Sigmoid colon (tissue), 7 donors: ENCODE measurements around the gene PPP4R4. TPM values are rescaled to one million over a fixed set of nuclear protein-coding genes. Genes with fewer than 3 reads are reported as not detected.
A peak's percentile ranks its signal among the peaks of the same experiment; 100 is the strongest.

Experiments
- DNase-seq: peaks from one replicate; pipeline ENCODE4 v3.0.0-alpha.2; 2019
- H3K27ac ChIP-seq, 4 donors: fragments of 200-600 bp; sonication (generic); one replicate each; pipeline ENCODE4 v1.5.1; 2016 to 2019; ENCODE audit warnings: mild to moderate bottlenecking in 1 of 4
- H3K27me3 ChIP-seq, 3 donors: fragments of 200-600 bp; sonication (generic); one replicate each; pipeline ENCODE4 v1.5.1; 2019; ENCODE audit warnings: mild to moderate bottlenecking in 1 of 3
- H3K36me3 ChIP-seq, 4 donors: fragments of 200-600 bp; sonication (generic); one replicate each; pipeline ENCODE4 v1.5.1; 2016 to 2019
- H3K4me1 ChIP-seq, 4 donors: fragments of 200-600 bp; sonication (generic); one replicate each; pipeline ENCODE4 v1.5.1; 2017 to 2019
- H3K4me3 ChIP-seq, 4 donors: fragments of 200-600 bp; sonication (generic); one replicate each; pipeline ENCODE4 v1.5.1; 2017 to 2019; ENCODE audit warnings: mild to moderate bottlenecking in 2 of 4, moderate library complexity in 1 of 4
- H3K9me3 ChIP-seq, 4 donors: fragments of 200-600 bp in 3 of 4; sonication (generic) in 3 of 4; one replicate each; pipeline versions ENCODE4 v1.5.1 to v1.6.1; 2013 to 2019
- CTCF ChIP-seq, 4 experiments: fragments of 450-650 bp in 3 of 4; fragments of 200-600 bp in 1 of 4; IDR thresholded peaks; one replicate each; pipeline ENCODE4 v1.5.1; 2016 to 2019; ENCODE audit warnings: antibody characterized with exemption in 4 of 4, mild to moderate bottlenecking in 3 of 4, moderate library complexity in 2 of 4
- EP300 ChIP-seq, 4 donors: sonication (generic); formaldehyde crosslinking; IDR thresholded peaks; one replicate each; pipeline ENCODE4 v1.6.1; 2017; ENCODE audit warnings: antibody characterized with exemption in 4 of 4
- POLR2A ChIP-seq, 2 donors: fragments of 450-650 bp; IDR thresholded peaks; one replicate each; pipeline ENCODE4 v1.6.1; 2016; ENCODE audit warnings: antibody characterized with exemption in 2 of 2, mild to moderate bottlenecking in 2 of 2, moderate library complexity in 2 of 2
- POLR2AphosphoS5 ChIP-seq, 4 donors: sonication (generic); formaldehyde crosslinking; IDR thresholded peaks; one replicate each; pipeline ENCODE4 v1.6.1; 2017; ENCODE audit warnings: antibody characterized with exemption in 4 of 4
- WGBS, 2 donors: extraction: QIAGEN DNeasy Blood & Tissue Kit; methylation state at CpG; one replicate each; pipeline ENCODE4 v1.1.7; 2013; 5-methylcytosine and 5-hydroxymethylcytosine counted together
- intact Hi-C: fragments of 100-400 bp; cut with DNase I; formaldehyde crosslinking; loops from one replicate; pipeline ENCODE4 v1.15.1; 2023
- polyA plus RNA-seq, 3 donors: library from polyadenylated mRNA; stranded (reverse); fragments of 200-250 nt; gene quantifications; one replicate each; pipeline ENCODE4 v1.2.3, GENCODE V29; 2013
- total RNA-seq, 4 donors: library from RNA; depleted of rRNA; stranded (reverse); fragments of >200 nt; gene quantifications; one replicate each; pipeline ENCODE4 v1.1.0, GENCODE V29; 2016
- donor health status: healthy with polysubstance abuse.
- donor health status: Bipolar disorder and iron deficiency.
- donor health status: healthy.

PPP4R4 gene
- total and polyA plus RNA-seq, 7 donors, result 0.07 to 3.0 (median 0.63) TPM; not detected in 1

DNA sequence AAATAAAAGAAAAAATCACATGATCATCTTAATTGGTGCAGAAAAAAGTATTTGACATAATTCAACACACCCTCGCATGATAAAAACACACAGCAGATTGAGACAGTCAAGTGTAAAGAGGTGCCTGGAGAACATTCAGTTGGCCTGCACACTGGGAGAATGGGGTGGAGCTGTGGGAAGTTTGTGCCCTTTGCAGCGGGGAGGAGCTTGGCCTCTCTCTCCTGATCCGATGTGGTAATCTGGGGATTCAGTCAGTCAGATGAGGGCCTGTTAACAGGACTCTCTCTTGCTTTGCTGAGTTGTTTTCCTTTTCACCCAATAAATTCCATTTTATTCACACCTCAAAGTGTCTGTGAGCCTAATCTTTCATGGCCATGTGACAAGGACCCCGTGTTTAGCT, 143.1 kb downstream of the PPP4R4 start:
- H3K4me1 ChIP-seq, result no peaks in the 10 kb centered on the region
- no peak for DNase-seq
- intact Hi-C loops, result no loop called here
- no peak overlapping the region for H3K4me3 ChIP-seq
- WGBS, 2 donors, result 15 to 49% methylated on average over 4 of the region's 4 CpGs
- TF ChIP-seq POLR2A (IDR thresholded peaks at IDR 0.05) (peak in 1 of 2 donors; percentile 27), POLR2AphosphoS5 (IDR thresholded peaks at IDR 0.05) (peak in 1 of 4 donors; percentile 16), EP300 (IDR thresholded peaks at IDR 0.05) (no peak), CTCF (IDR thresholded peaks at IDR 0.05) (no peak)
- no peaks in the 10 kb centered on the region for H3K36me3 ChIP-seq
- H3K27ac ChIP-seq, result peak overlapping the region in 1 of 4 donors; percentile 34
- H3K27me3 ChIP-seq, result no peaks in the 10 kb centered on the region
- no peaks in the 10 kb centered on the region for H3K9me3 ChIP-seq

- 14 to 48% methylated on average over 5 of the region's 5 CpGs for WGBS, 2 donors
- DNase-seq, result no peak
- intact Hi-C loops, result no loop called here
- H3K36me3 ChIP-seq, result no peaks in the 10 kb centered on the region
- no peaks in the 10 kb centered on the region for H3K4me1 ChIP-seq
- no peaks in the 10 kb centered on the region for H3K27me3 ChIP-seq
- H3K4me3 ChIP-seq, result no peak overlapping the region
- H3K27ac ChIP-seq, result no peak overlapping the region
- no peaks in the 10 kb centered on the region for H3K9me3 ChIP-seq
- TF ChIP-seq EP300 (IDR thresholded peaks at IDR 0.05) (no peak), POLR2AphosphoS5 (IDR thresholded peaks at IDR 0.05) (no peak), POLR2A (IDR thresholded peaks at IDR 0.05) (no peak), CTCF (IDR thresholded peaks at IDR 0.05) (no peak)
Measured at GRCh38 chr14:94320243-94320642, 146.1 kb downstream of the PPP4R4 start.

DNA sequence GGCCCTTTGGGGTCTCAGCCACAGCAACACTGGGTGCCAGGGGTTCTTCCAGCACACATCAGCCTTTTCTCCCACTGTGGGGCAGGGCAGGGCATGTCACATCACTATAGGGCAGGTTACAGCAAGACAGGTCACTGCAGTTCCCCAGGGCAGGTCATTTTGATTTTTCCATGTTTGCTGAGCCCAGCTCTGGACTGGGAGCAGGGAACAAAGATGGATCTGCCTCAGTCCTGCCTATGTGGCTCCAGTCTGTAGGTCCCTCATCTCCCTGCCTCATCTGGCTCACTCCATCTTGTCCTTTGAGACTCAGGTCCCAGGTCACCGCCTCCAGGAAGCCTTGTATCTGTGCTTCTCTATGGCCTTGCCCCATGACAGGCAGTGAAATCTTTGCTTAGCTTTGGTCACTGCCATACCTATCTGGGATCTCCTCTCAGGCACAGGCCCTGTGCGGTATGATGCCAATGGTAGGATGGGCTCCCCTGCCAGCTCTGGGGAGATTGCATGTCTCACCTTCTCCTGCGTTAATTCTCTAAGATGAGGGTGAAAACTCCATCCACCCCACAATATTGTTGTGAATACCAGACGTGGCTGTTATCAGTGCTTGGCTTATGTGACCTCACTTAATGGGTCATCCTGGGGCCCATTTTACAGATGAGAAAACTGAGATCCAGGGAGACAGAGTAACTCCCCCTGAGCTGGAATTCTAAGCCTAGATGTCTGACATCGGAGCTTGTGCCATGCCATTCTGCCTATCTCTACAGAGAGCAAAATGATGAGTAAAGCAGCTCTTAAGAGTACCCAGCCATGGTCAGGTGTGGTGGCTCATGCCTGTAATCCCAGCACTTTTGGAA, 147.5 kb downstream of the PPP4R4 start:
- Histone ChIP-seq H3K27me3 (no peaks in the 10 kb centered on the region), H3K4me1 (no peaks in the 10 kb centered on the region), H3K9me3 (no peaks in the 10 kb centered on the region), H3K27ac (no peak overlapping the region), H3K4me3 (no peak overlapping the region), H3K36me3 (no peaks in the 10 kb centered on the region)
- TF ChIP-seq POLR2AphosphoS5 (IDR thresholded peaks at IDR 0.05) (no peak), EP300 (IDR thresholded peaks at IDR 0.05) (no peak), POLR2A (IDR thresholded peaks at IDR 0.05) (no peak)
- DNase-seq, result no peak
- intact Hi-C loops, result no loop called here
- WGBS, 2 donors, result 86 to 87% methylated on average over 5 of the region's 5 CpGs

DNA sequence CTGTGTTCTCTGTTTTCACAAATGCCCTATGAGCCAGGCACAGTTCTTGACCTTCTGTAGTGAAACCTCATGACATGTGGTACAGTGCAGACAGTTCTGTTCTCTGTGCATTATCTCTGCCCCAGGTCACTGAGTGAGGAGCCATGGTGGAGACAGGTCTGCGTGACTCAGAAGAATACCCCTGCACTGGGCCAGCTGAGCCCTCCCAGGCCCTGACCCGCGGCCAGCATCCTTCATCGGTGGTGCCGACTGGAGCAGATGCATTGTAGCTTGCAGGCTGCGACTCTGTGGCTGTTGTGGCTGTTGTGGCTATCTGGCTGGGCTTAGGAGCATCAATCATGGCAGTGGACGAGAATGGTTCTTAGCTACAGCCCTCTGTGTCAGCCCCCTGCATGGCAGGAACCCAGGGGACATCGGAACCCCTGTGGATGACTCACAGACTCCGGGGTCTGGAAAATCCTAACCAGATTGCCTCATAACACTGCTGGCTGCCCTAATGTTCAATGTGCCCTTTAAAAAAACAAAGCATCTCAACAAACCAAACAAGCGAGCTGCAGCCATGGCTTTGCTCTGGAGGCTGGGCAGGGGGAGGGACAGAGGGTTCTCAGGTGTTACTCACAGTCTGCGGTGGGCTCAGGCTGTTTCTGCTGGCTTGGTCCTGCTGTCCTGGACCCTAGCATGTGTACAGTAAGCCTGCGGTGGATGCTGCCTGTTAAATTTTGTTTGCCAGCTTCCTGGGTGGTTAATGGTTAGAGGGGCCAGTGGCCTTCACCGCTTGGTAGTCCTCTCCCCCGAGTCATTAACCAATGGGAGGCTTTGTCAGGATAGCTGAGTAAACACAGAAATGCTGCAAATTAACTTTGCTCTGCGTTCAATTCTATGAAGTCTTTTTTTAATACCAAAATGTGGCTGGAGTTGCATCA, 148.8 kb downstream of the PPP4R4 start, which contains the start of gene SERPINA6:
TSS of gene SERPINA6 (minus strand) at position 689 of the 923 bp plus-strand sequence. CDS start 8,688 bp downstream, outside the sequence.
- Histone ChIP-seq H3K4me1 (no peaks in the 10 kb centered on the region), H3K9me3 (no peaks in the 10 kb centered on the region), H3K4me3 (no peak within 1 kb of the TSS), H3K27me3 (no peaks in the 10 kb centered on the region), H3K27ac (no peak within 1 kb of the TSS), H3K36me3 (no peaks in the 10 kb centered on the region)
- intact Hi-C loops, result no loop called here
- WGBS, 2 donors, result 48 to 72% methylated on average over 15 of the region's 15 CpGs
- TF ChIP-seq POLR2AphosphoS5 (IDR thresholded peaks at IDR 0.05) (no peak), POLR2A (IDR thresholded peaks at IDR 0.05) (no peak), EP300 (IDR thresholded peaks at IDR 0.05) (no peak), CTCF (IDR thresholded peaks at IDR 0.05) (no peak)
- DNase-seq, result no peak

DNA sequence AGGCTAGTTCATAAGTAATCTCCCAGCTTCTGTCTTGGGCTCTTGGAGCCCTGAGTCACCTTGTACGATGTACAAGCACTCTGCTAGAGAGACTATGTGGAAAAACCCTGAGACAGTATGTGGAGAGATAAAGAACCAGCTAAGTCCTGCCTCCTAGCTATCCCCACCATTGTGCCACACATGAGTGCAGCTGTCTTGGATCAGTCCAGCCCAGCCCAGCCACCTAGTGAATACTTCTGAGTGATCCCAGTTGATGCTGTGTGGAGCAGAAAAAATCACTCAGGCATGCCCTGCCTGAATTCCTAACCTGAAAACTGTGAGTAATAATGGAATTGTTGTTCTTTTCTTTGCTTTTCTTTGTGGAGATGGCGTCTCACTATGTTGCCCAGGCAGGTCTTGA, 154.1 kb downstream of the PPP4R4 start:
- DNase-seq, result no peak
- Histone ChIP-seq H3K4me1 (no peaks in the 10 kb centered on the region), H3K4me3 (no peak overlapping the region), H3K27ac (no peak overlapping the region), H3K9me3 (no peaks in the 10 kb centered on the region), H3K36me3 (no peaks in the 10 kb centered on the region), H3K27me3 (no peaks in the 10 kb centered on the region)
- 91% methylated on average over 2 of the region's 2 CpGs for WGBS, 2 donors
- TF ChIP-seq EP300 (IDR thresholded peaks at IDR 0.05), result no peak
- no peak for TF ChIP-seq CTCF (IDR thresholded peaks at IDR 0.05)
- TF ChIP-seq POLR2A (IDR thresholded peaks at IDR 0.05), result no peak
- TF ChIP-seq POLR2AphosphoS5 (IDR thresholded peaks at IDR 0.05), result no peak
- intact Hi-C loops, result no loop called here
